GM23248 (cell line): ENCODE measurements around the gene CAMTA1.

Experiments used
- EZH2 ChIP-seq: fragments of 200-600 bp; sonication (generic); IDR thresholded peaks from 2 replicates; pipeline ENCODE4 v1.6.1; 2018; ENCODE audit warnings: antibody characterized with exemption, mild to moderate bottlenecking; ENCODE audit not compliant: insufficient read depth, poor library complexity, severe bottlenecking
- EZH2phosphoT487 ChIP-seq: fragments of 200-600 bp; sonication (generic); IDR thresholded peaks from 2 replicates; pipeline ENCODE4 v1.6.1; 2018; ENCODE audit warnings: antibody characterized with exemption, moderate library complexity, mild to moderate bottlenecking, low read depth; ENCODE audit not compliant: insufficient read depth

- no peak for TF ChIP-seq EZH2
- no peak for TF ChIP-seq EZH2phosphoT487
Measured at GRCh38 chr1:6982443-6982842, 197.2 kb downstream of the CAMTA1 start.
